Vagina (tissue), 2 donors: ENCODE measurements around the gene CD69. TPM values are rescaled to one million over a fixed set of nuclear protein-coding genes. Genes with fewer than 3 reads are reported as not detected.

Experiments used
- DNase-seq, 2 donors: peaks; one replicate each; pipeline ENCODE4 v3.0.0-alpha.2; 2017; ENCODE audit errors: extremely low spot score in 2 of 2
- H3K27ac ChIP-seq: fragments of 200-600 bp; sonication (generic); one replicate; pipeline ENCODE4 v1.5.1; 2019
- H3K27me3 ChIP-seq: fragments of 200-600 bp; sonication (generic); one replicate; pipeline ENCODE4 v1.5.1; 2019
- H3K36me3 ChIP-seq, 2 donors: fragments of 200-600 bp; sonication (generic); one replicate each; pipeline ENCODE4 v1.5.1; 2017 to 2019
- H3K4me1 ChIP-seq: fragments of 200-600 bp; sonication (generic); one replicate; pipeline ENCODE4 v1.5.1; 2019
- H3K4me3 ChIP-seq, 2 donors: fragments of 200-600 bp; sonication (generic); 1 replicate in 1 of 2; 2 replicates in 1 of 2; pipeline ENCODE4 v1.5.1; 2016 to 2019
- H3K9me3 ChIP-seq: fragments of 200-600 bp; sonication (generic); one replicate; pipeline ENCODE4 v1.5.1; 2019
- CTCF ChIP-seq, 3 experiments: fragments of 450-650 bp in 2 of 3; fragments of 200-600 bp in 1 of 3; sonication (generic) in 1 of 3; IDR thresholded peaks; one replicate each; pipeline ENCODE4 v1.5.1; 2017 to 2019; ENCODE audit warnings: antibody characterized with exemption in 3 of 3, mild to moderate bottlenecking in 2 of 3, moderate library complexity in 2 of 3
- POLR2A ChIP-seq, 2 donors: fragments of 450-650 bp; IDR thresholded peaks; one replicate each; pipeline ENCODE4 v1.6.1; 2017; ENCODE audit warnings: antibody characterized with exemption in 2 of 2, mild to moderate bottlenecking in 2 of 2, moderate library complexity in 2 of 2
- POLR2AphosphoS5 ChIP-seq, 2 donors: sonication (generic); formaldehyde crosslinking; IDR thresholded peaks; one replicate each; pipeline ENCODE4 v1.9.0; 2017; ENCODE audit warnings: antibody characterized with exemption in 2 of 2, mild to moderate bottlenecking in 2 of 2, low read depth in 1 of 2; ENCODE audit not compliant: insufficient read depth in 1 of 2
- intact Hi-C: fragments of 100-400 bp; cut with DNase I; formaldehyde crosslinking; loops from one replicate; pipeline ENCODE4 v1.15.1; 2023
- total RNA-seq: library from RNA; depleted of rRNA; stranded (reverse); fragments of >200 nt; gene quantifications from one replicate; pipeline ENCODE4 v1.2.3, GENCODE V29; 2016

CD69 gene
- total RNA-seq, 1 donor from 2014 or later: 28.5 TPM

GRCh38 chr12:9763025-9763424 lies 2.3 kb upstream of the CD69 start:
- no peak for TF ChIP-seq POLR2AphosphoS5 (IDR thresholded peaks at IDR 0.05; ENCODE audit: insufficient read depth in 1 of 2, low read depth in 1 of 2)
- TF ChIP-seq POLR2A (IDR thresholded peaks at IDR 0.05): no peak
- no peak for TF ChIP-seq CTCF (IDR thresholded peaks at IDR 0.05)
- no peak for DNase-seq
- intact Hi-C loops: no loop called here
- no peaks in the 10 kb centered on the region for H3K9me3 ChIP-seq
- H3K27me3 ChIP-seq: no peaks in the 10 kb centered on the region
- no peaks in the 10 kb centered on the region for H3K36me3 ChIP-seq
- H3K4me1 ChIP-seq: no peaks in the 10 kb centered on the region
- no peak overlapping the region for H3K4me3 ChIP-seq
- H3K27ac ChIP-seq: no peak overlapping the region

- Histone ChIP-seq H3K4me3 (no peak overlapping the region), H3K9me3 (no peaks in the 10 kb centered on the region), H3K4me1 (no peaks in the 10 kb centered on the region), H3K27me3 (no peaks in the 10 kb centered on the region), H3K27ac (no peak overlapping the region), H3K36me3 (no peaks in the 10 kb centered on the region)
- DNase-seq: no peak
- intact Hi-C loops: no loop called here
- no peak for TF ChIP-seq CTCF (IDR thresholded peaks at IDR 0.05)
- no peak for TF ChIP-seq POLR2AphosphoS5 (IDR thresholded peaks at IDR 0.05; ENCODE audit: insufficient read depth in 1 of 2, low read depth in 1 of 2)
- TF ChIP-seq POLR2A (IDR thresholded peaks at IDR 0.05): no peak
Observed at GRCh38 chr12:9762369-9762768, 1.7 kb upstream of the CD69 start.

- DNase-seq: no peak
- no peak overlapping the region for H3K4me3 ChIP-seq
- no peaks in the 10 kb centered on the region for H3K27me3 ChIP-seq
- H3K36me3 ChIP-seq: no peaks in the 10 kb centered on the region
- TF ChIP-seq CTCF (IDR thresholded peaks at IDR 0.05) (no peak), POLR2A (IDR thresholded peaks at IDR 0.05) (peak in 1 of 2 donors; percentile 4)
- no peaks in the 10 kb centered on the region for H3K4me1 ChIP-seq
- H3K9me3 ChIP-seq: no peaks in the 10 kb centered on the region
- intact Hi-C loops: no loop called here
- no peak overlapping the region for H3K27ac ChIP-seq
Observed at GRCh38 chr12:9761419-9761781, 699 bp upstream of the CD69 start.

GRCh38 chr12:9760120-9760519 lies 581 bp downstream of the CD69 start:
- intact Hi-C loops: no loop called here
- DNase-seq: no peak
- Histone ChIP-seq H3K36me3 (no peaks in the 10 kb centered on the region), H3K9me3 (no peaks in the 10 kb centered on the region), H3K4me1 (no peaks in the 10 kb centered on the region), H3K4me3 (peak overlapping the region in 1 of 2 donors; percentile 30), H3K27ac (no peak overlapping the region), H3K27me3 (no peaks in the 10 kb centered on the region)
- no peak for TF ChIP-seq POLR2A (IDR thresholded peaks at IDR 0.05)
- no peak for TF ChIP-seq CTCF (IDR thresholded peaks at IDR 0.05)
- TF ChIP-seq POLR2AphosphoS5 (IDR thresholded peaks at IDR 0.05; ENCODE audit: insufficient read depth in 1 of 2, low read depth in 1 of 2): no peak

GRCh38 chr12:9759694-9760093 lies 1.0 kb downstream of the CD69 start:
- peak overlapping the region in 1 of 2 donors; percentile 30 for H3K4me3 ChIP-seq
- intact Hi-C loops: no loop called here
- DNase-seq: no peak

More at GRCh38 chr12:9759694-9760093, 1.0 kb downstream of the CD69 start:
- H3K36me3 ChIP-seq: no peaks in the 10 kb centered on the region
- H3K27ac ChIP-seq: no peak overlapping the region
- H3K9me3 ChIP-seq: no peaks in the 10 kb centered on the region
- no peaks in the 10 kb centered on the region for H3K27me3 ChIP-seq
- TF ChIP-seq CTCF (IDR thresholded peaks at IDR 0.05): no peak
- no peak for TF ChIP-seq POLR2AphosphoS5 (IDR thresholded peaks at IDR 0.05; ENCODE audit: insufficient read depth in 1 of 2, low read depth in 1 of 2)
- no peak for TF ChIP-seq POLR2A (IDR thresholded peaks at IDR 0.05)
- no peaks in the 10 kb centered on the region for H3K4me1 ChIP-seq
